ENCODE results near the gene CAMTA1. TPM values are rescaled to one million over a fixed set of nuclear protein-coding genes. Genes with fewer than 3 reads are reported as not detected.

Gene CAMTA1
- polyA plus RNA-seq, 1 of the 3 experiments (the other 2 are of a cell fraction): 63.1 TPM

DNA sequence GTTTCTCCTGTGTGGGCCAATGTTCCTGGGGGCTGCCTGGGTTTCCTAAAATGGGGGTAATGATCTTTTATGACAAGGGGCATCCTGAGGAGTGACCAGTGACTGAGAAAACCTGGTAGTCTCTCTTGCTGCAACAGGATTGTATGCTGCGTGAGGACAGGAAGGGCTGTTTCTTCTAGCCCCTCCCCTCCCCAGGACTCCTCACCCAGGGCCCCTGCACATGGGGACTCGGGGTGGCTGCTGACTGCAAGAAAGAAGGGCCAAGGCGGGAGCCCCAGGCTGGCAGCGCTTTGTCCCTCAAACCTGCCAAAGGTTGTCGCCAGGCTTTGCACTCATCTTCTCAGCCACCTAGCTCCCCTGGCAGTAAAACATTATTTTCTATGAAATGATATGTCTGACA, 442.4 kb downstream of the CAMTA1 start:
- WGBS (ENCODE audit: low lambda C conversion rate): 100% methylated on average over 1 of the region's 5 CpGs
- Histone ChIP-seq H3K9me3 (no peaks in the 10 kb centered on the region), H3K4me2 (no peak overlapping the region), H3F3A (replicated peaks; ENCODE audit: insufficient read depth) (peaks cover 9% of the 10 kb centered on the region), H3K4me1 (ENCODE audit: control insufficient read depth in 1 of 2, insufficient read depth in 2 of 2, low read depth in 1 of 2, low read length in 1 of 2) (peaks cover 8 to 15% of the 10 kb centered on the region in 2 experiments; a peak in 2 of 4 replicates), H2AFZ (ENCODE audit: low read depth) (no peak overlapping the region), H3K9ac (no peak overlapping the region), H3K36me3 (replicated peaks in 1 of 2; ENCODE audit: control insufficient read depth in 1 of 2, insufficient read depth in 2 of 2, low read length in 1 of 2) (no peaks in the 10 kb centered on the region), H3K27me3 (ENCODE audit: insufficient read depth) (no peaks in the 10 kb centered on the region), H3K4me3 (ENCODE audit: low read depth in 2 of 2, low read length in 1 of 2) (no peak overlapping the region), H4K20me1 (ENCODE audit: insufficient read depth) (no peaks in the 10 kb centered on the region), H3K9me2 (no peaks in the 10 kb centered on the region), H3K79me2 (ENCODE audit: insufficient read depth) (no peaks in the 10 kb centered on the region), H3K27ac (ENCODE audit: low read depth in 2 of 2, low read length in 1 of 2) (no peak overlapping the region)
- ChIA-PET CTCF (interaction anchor here (1.2 kb wide), 1 partner anchor 10 kb away, joined by 3 read pairs; no protein-coding TSS in a partner anchor), POLR2A (no interaction called here)
- no peak for TF ChIP-seq NRF1 (IDR thresholded peaks at IDR 0.05; ENCODE audit: low read depth, low read length)
- TF ChIP-seq, protein P1, sequence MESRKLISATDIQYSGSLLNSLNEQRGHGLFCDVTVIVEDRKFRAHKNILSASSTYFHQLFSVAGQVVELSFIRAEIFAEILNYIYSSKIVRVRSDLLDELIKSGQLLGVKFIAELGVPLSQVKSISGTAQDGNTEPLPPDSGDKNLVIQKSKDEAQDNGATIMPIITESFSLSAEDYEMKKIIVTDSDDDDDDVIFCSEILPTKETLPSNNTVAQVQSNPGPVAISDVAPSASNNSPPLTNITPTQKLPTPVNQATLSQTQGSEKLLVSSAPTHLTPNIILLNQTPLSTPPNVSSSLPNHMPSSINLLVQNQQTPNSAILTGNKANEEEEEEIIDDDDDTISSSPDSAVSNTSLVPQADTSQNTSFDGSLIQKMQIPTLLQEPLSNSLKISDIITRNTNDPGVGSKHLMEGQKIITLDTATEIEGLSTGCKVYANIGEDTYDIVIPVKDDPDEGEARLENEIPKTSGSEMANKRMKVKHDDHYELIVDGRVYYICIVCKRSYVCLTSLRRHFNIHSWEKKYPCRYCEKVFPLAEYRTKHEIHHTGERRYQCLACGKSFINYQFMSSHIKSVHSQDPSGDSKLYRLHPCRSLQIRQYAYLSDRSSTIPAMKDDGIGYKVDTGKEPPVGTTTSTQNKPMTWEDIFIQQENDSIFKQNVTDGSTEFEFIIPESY (IDR thresholded peaks at IDR 0.05; ENCODE audit: borderline replicate concordance, low read depth): no peak
- no peak for TF ChIP-seq TCF12 (IDR thresholded peaks at IDR 0.05)
- TF ChIP-seq, protein P2, sequence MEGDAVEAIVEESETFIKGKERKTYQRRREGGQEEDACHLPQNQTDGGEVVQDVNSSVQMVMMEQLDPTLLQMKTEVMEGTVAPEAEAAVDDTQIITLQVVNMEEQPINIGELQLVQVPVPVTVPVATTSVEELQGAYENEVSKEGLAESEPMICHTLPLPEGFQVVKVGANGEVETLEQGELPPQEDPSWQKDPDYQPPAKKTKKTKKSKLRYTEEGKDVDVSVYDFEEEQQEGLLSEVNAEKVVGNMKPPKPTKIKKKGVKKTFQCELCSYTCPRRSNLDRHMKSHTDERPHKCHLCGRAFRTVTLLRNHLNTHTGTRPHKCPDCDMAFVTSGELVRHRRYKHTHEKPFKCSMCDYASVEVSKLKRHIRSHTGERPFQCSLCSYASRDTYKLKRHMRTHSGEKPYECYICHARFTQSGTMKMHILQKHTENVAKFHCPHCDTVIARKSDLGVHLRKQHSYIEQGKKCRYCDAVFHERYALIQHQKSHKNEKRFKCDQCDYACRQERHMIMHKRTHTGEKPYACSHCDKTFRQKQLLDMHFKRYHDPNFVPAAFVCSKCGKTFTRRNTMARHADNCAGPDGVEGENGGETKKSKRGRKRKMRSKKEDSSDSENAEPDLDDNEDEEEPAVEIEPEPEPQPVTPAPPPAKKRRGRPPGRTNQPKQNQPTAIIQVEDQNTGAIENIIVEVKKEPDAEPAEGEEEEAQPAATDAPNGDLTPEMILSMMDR (IDR thresholded peaks at IDR 0.05): no peak
- TF ChIP-seq MAX (IDR thresholded peaks at IDR 0.05; ENCODE audit: low read depth): no peak
- TF ChIP-seq RCOR1 (IDR thresholded peaks at IDR 0.05; ENCODE audit: low read length): no peak
- no peak for TF ChIP-seq MXI1 (IDR thresholded peaks at IDR 0.05; ENCODE audit: low read depth, low read length)
- TF ChIP-seq USF2 (IDR thresholded peaks at IDR 0.05; ENCODE audit: borderline replicate concordance, low read depth, low read length): no peak
- no peak for TF ChIP-seq NFIC (IDR thresholded peaks at IDR 0.05; ENCODE audit: borderline replicate concordance)
- TF ChIP-seq POLR2AphosphoS5 (IDR thresholded peaks at IDR 0.05; ENCODE audit: low read depth, low read length): no peak
- no peak for TF ChIP-seq PBX3 (IDR thresholded peaks at IDR 0.05)
- no peak for TF ChIP-seq SMC3 (IDR thresholded peaks at IDR 0.05; ENCODE audit: low read depth, low read length)
- no peak for TF ChIP-seq TAF1 (IDR thresholded peaks at IDR 0.05; ENCODE audit: borderline replicate concordance, low read depth, low read length)
- TF ChIP-seq JUND (IDR thresholded peaks at IDR 0.05): no peak
- no peak for TF ChIP-seq GATA2 (CRISPR knock-in tag; IDR thresholded peaks at IDR 0.05)
- DNase-seq: no peak
